T-helper 1 cell (primary cell): ENCODE results near the gene JAK3.
"Not testable (repeated sequence)": the region's sequence is repeated elsewhere in the genome, so short reads cannot be mapped to it uniquely, and the experiment has no call there.

ENCODE experiments used
- DNase-seq, 5 donors: peaks; one replicate each; pipeline ENCODE4 v3.0.0-alpha.2; 2012 to 2020
- total RNA-seq, 4 donors: gene quantifications; one replicate each; lab custom pipeline; 2026; lab: John Stamatoyannopoulos, UW

JAK3 gene
- total RNA-seq: 262 to 469 (median 313) reads per million in 4 donors

DNA sequence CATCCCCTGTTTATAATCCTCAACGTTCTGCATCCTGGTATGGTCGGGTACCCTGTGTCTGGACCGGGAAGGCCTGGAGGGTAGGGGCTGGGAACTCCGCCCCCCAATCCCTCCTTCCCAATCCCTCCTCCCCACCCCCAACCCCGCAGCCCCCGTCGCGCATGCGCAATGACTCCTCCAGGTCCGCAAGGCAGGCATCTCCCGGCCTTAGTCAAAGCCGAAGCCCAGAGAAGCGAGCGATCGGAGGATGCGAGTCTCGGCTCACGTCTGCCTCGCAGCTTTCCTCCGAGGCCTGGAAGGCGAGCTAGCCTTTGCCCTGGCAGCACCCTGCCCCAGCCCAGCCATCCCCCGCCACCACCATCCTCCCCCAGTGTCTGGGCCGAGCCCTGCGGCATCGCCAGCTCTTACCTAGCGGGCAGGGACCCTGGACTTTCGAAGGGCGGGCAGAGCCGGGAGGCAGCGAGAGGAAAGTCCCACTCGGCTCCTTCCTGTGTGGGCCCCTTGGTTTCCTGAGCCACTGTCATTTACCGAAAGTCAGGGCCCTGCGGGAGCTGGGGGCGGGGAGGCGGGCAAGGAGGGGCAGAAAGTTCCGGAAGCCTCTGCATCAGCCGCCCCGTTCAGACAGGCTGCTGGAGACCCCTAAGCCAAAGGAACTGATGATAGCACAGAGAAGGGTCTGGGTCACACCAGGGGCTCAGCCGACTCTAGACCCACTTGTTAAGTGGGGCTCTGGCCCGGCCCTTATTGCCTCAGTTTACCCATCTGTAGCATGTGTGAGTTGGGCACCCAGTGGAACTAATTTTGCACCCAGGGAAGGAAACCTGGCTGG, at the start of gene JAK3:
Gene JAK3 (minus strand): TSS at position 445 of the 829 bp plus-strand sequence. CDS start 3,565 bp downstream, outside the sequence.
- DNase-seq: peak; percentile 73 to 94 (median 77)

DNA sequence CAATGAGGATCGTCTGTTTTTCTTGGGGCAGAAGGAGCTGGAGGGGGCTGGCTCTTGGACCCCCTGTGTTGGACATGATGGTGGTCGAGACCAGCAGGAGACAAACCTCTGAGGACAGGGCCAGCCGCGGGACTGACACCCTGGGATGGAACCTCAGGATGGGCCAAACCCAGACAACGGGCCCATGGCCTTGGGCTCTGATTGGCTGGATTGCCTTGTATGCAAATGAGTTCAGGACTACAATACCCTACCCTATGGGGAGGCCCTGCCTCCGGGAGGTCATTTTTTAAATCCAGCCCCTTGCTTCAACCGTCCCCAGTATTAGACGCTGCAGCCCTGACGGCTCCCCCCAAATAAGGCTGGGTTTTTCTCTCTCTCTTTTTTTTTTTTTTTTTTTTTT, 46.0 kb upstream of the JAK3 start:
- no peak for DNase-seq

- DNase-seq: no peak
These were observed 41.9 kb upstream of the JAK3 start for GRCh38 chr19:17889609-17890214.

GRCh38 chr19:17888260-17888659, 40.5 kb upstream of the JAK3 start:
- DNase-seq: no peak

DNA sequence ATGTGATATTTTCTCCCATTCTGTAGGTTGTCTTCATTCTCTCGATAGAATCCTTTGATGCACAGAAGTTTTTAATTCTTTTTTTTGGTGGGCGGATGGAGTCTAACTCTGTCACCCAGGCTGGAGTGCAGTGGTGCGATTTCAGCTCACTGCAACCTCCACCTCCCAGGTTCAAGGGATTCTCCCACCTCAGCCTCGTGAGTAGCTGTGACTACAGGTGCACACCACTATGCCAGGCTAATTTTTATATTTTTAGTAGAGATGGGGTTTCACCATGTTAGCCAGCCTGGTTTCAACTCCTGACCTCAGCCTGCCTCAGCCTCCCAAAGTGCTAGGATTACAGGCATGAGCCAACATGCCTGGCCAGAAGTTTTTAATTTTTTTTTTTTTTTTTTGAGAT, 39.4 kb upstream of the JAK3 start:
- DNase-seq: not testable (repeated sequence)

DNA sequence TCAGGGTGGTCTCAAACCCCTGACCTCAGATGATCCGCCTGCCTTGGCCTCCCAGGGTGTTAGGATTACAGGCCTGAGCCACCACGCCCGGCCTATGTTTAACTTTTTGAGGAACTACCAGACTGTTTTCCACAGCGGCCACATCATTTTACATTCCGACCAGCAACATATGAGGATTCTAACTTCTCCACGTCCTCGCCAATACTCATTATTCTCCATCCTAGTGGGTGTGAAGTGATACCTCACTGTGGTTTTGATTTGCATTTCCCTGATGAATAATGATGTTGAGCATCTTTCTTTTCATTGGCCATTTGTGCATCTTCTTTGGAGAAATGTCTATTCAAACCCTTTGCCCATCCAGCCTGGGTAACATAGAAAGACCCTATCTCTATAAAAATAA, 38.7 kb upstream of the JAK3 start:
- DNase-seq: no peak

- DNase-seq: no peak
These were observed 36.0 kb upstream of the JAK3 start for GRCh38 chr19:17883627-17884410.

GRCh38 chr19:17881701-17882100, 33.9 kb upstream of the JAK3 start:
- DNase-seq: no peak

- no peak for DNase-seq
These were observed 31.7 kb upstream of the JAK3 start for GRCh38 chr19:17879466-17879865.

DNA sequence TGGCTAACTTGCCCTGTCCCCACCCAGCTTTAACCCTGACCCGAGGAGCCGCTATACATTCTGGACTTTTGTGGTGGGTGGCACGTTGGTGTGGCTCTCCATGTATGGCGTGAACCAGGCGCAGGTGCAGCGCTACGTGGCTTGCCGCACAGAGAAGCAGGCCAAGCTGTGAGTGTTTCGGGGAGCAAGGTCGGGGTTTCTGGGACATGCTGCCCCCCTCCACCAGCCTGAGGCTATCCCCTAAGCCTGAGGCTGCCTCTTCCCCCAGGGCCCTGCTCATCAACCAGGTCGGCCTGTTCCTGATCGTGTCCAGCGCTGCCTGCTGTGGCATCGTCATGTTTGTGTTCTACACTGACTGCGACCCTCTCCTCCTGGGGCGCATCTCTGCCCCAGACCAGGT, 29.9 kb upstream of the JAK3 start:
- no peak for DNase-seq

- no peak for DNase-seq
These were observed 27.0 kb upstream of the JAK3 start for GRCh38 chr19:17874758-17875135.

DNA sequence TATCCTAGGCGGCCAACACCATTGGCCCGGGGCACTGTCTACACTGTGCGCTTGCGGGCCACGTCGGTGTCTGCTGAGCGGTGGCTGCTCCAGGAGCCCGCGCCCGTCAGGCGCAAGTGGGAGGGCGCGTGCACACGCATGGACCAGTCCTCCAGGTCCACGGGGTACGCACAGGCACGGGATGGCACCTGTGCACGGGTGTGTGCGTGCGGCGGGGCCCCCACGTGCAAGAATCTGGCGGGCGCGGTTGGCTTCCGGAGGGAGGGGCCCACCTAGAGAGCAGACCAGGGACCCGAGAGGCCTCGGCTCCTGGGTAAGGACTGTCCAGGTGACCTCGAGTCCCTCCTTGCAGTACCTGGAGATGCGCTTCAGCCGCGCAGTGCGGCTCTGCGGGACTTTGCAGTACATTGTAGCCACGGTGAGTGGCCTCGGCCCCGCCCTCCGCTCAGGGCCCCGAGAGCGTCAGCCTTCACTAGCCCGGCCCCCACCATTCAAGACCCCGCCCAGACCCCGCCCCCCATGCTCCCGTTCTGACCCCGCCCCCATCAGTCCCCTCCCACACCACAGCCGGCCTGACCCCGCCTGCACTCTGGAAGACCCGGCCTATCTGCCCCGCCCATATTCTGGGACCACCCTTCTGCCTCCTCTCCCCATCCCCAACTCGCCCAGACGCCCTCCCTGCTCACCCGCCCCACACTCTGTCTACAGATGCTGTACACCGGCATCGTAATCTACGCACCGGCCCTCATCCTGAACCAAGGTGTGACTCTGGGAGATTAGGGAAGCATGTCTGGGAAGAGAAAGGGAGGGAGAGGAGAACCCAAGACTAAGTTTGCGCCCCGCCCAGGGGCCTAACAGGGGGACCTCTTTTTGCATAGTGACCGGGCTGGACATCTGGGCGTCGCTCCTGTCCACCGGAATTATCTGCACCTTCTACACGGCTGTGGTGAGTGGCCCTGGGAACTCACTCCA, 26.3 kb upstream of the JAK3 start:
- peak; percentile 54 to 77 (median 60) for DNase-seq

GRCh38 chr19:17872251-17873001, 24.6 kb upstream of the JAK3 start:
- peak in 2 of 5 donors; percentile 21 to 82 for DNase-seq

DNA sequence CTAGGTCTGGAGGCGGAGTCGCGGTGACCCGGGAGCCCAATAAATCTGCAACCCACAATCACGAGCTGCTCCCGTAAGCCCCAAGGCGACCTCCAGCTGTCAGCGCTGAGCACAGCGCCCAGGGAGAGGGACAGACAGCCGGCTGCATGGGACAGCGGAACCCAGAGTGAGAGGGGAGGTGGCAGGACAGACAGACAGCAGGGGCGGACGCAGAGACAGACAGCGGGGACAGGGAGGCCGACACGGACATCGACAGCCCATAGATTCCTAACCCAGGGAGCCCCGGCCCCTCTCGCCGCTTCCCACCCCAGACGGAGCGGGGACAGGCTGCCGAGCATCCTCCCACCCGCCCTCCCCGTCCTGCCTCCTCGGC, 24.1 kb upstream of the JAK3 start, which contains the start of gene SLC5A5:
Gene SLC5A5 (plus strand): TSS at position 68 of the 373 bp plus-strand sequence. CDS start 375 bp downstream, outside the sequence.
- DNase-seq: peak in 1 of 5 donors; percentile 43

DNA sequence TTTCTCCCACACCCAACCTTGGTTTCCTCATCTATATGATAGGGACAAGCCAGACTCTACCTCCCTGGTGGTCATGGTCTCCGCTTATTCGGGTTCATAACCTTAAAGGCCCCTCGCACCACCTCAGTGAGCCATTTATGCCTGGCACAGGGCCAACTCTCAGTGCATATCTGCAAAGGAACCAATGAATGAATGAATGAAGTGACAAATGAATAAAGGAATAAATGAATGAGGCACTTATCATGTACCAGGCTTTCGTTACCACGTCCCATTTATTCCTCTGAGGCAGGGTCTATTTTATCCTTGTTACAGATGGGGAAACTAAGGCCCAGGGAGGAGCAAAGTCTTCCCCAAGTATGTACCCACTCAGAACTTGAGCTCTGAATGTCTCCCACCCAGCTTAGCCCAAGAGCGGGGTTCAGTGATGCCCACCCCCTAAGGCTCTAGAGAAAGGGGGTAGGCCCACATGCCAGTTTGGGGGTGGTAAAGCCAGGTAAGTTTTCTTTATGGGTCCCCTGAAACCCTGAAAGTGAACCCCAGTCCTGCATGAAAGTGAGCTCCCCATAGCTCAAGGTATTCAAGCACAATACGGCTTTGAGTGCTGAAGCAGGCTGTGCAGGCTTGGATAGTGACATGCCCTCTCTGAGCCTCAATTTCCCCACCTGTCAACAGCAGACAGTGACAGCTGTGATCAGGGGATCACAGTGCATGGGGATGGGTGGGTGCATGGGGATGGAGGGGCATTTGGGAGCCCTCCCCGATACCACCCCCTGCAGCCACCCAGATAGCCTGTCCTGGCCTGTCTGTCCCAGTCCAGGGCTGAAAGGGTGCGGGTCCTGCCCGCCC, 23.5 kb upstream of the JAK3 start:
- no peak for DNase-seq

DNA sequence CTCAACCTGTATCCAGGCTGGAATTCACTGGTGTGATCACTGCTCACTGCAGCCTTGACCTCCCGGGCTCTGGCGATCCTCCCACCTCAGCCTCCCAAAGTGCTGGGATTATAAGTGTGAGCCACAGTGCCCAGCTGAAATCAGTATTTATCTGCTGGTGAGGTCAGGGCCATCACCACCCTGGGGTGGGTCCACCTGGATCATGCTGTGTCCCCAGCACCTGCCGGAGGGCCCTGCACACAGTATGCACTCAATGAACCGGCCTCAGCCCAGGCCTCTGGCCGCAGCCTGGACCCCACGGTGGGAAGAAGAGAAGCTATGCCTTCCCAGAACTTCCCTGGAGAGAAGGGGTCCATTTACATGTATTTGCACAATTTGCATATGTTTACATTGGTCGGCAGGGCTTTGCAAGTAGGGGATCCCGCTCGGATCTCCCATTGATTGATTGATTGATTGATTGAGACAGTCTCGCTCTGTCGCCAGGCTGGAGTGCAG, 21.4 kb upstream of the JAK3 start:
- DNase-seq: no peak

DNA sequence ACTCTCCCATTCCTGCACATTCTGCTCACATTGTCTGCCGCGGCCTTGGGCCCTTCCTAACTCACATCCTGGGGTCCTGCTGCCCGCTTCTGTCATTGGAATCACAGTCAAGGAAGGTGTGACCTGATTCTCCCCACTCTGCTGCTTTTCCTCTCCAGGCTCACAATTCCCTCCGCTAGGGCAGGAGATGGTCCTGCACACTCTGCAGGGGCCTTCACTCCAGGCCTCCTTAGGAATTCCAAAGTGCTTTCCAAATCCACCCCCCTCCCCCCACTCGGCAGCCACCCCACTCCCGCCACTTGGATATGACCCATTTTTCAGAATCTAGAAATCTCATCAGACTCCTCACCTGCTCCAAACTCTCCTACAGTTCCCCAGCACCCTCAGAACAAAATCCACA, 20.9 kb upstream of the JAK3 start:
- DNase-seq: no peak

DNA sequence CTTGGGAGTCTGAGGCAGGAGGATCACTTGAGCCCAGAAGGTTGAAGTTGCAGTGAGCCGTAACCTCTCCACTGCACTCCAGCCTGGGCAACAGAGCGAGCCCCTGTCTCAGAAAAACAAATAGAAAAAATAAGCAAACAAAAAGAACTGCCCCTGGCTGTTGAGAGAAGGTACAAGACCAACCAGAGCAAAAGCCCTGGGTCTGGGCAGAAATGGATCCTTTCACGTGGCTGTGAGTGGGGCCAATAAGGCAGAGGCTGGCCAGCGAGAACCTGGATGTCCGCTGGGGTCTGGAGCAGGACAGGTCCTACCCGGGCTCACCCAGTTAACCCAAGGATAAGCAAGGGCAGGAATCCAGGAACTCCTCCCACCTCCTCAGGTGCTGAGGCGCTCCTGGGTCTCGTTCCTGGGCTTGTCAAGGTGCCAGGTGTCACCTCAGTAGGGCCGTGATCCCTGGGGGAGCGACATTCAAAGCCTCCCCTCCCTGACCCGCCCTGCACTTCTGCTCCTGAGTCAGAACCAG, 19.2 kb upstream of the JAK3 start:
- no peak for DNase-seq

DNA sequence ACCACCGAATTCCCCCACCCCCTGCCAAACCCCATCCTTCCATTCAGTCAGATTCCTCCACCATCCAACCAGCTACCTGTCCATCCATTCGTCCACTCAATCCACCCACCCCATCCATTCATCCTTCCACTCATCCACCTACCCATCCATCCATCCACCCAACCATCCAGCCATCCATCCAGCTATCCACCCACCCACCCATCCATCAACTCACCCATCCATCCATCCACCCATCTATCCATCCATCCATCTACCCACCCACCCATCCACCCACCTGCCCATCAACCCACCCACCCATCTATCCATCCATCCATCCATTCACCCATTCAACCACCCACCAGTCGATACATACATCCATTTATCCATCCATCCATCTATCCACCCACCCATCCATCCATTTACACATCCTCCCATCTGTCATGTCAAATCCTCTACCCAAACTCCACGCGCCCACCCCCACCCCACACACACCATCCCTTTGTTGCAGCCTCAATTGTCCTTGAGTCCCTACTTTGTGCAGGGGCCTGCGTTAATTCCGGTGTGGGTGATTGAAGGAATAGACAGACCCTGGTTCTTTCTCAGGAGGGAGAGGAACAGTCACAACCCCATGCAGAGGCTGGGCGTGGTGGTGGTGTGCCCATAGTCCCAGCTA, 18.7 kb upstream of the JAK3 start:
- DNase-seq: no peak
